GM12878 (cell line): Measurements from ENCODE around the gene DNAJC17. TPM values are rescaled to one million over a fixed set of nuclear protein-coding genes. Genes with fewer than 3 reads are reported as not detected.
A peak's percentile ranks its signal among the peaks of the same experiment; 100 is the strongest.

Experiments used
- ATAC-seq: fragments of 200-7000 bp; cut with Tn5 transposase; 3 replicates; pipeline ENCODE4 v1.9.1; 2020; ENCODE audit warnings: mild to moderate bottlenecking, moderate library complexity
- BruUV-seq: library from RNA; stranded (reverse); fragments of 400-500 nt; replicated peaks from 2 replicates; lab custom pipeline; 2021; lab: Mats Ljungman, UMichigan
- CTCF ChIA-PET: fragments of 300-600 bp; sonication (Branson Sonifier 250); formaldehyde crosslinking; extraction: SDS; loops from one replicate; lab custom pipeline; 2021; ENCODE audit warnings: inconsistent platforms; lab: Yijun Ruan, JAX
- POLR2A ChIA-PET: fragments of 350-600 bp; formaldehyde crosslinking; extraction: SDS; loops from one replicate; lab custom pipeline; 2021; ENCODE audit warnings: inconsistent platforms; lab: Charles Lee
- RAD21 ChIA-PET: fragments of 300-600 bp; sonication (Branson Sonifier 250); formaldehyde crosslinking; loops from one replicate; lab custom pipeline; 2023; ENCODE audit warnings: antibody characterized with exemption; ENCODE audit not compliant: unreplicated experiment; lab: Charles Lee
- SMC1A ChIA-PET: fragments of 300-600 bp; sonication (Branson Sonifier 250); formaldehyde crosslinking; loops from one replicate; lab custom pipeline; 2023; ENCODE audit not compliant: unreplicated experiment, uncharacterized antibody; lab: Charles Lee
- DNase-seq: peaks from one replicate; pipeline ENCODE4 v3.0.0-alpha.2; 2011; ENCODE audit warnings: low read depth, low spot score
- FAIRE-seq: peaks from 3 replicates; lab custom pipeline; 2011; peaks lifted over from hg19 to GRCh38; lab: Jason Lieb, UNC
- H2AFZ ChIP-seq: 2 replicates; pipeline ENCODE4 v1.6.0; 2011; ENCODE audit warnings: low read depth, low read length, control low read depth; ENCODE audit not compliant: control insufficient read depth
- H3K27ac ChIP-seq: 2 replicates; pipeline ENCODE4 v1.5.1; 2011; ENCODE audit warnings: control low read depth; ENCODE audit not compliant: control insufficient read depth, insufficient read depth
- H3K27me3 ChIP-seq, 2 experiments: replicated peaks in 1 of 2; 2 replicates each; pipeline versions ENCODE4 v1.6.0 to v1.6.1; 2011; ENCODE audit warnings: low read length in 1 of 2; ENCODE audit not compliant: control insufficient read depth in 2 of 2, insufficient read depth in 2 of 2
- H3K36me3 ChIP-seq, 2 experiments: 2 replicates each; pipeline ENCODE4 v1.5.1; 2011; ENCODE audit warnings: low read length in 1 of 2; ENCODE audit not compliant: control insufficient read depth in 2 of 2, insufficient read depth in 2 of 2
- H3K4me1 ChIP-seq: 2 replicates; pipeline ENCODE4 v1.6.1; 2011; ENCODE audit warnings: mild to moderate bottlenecking, low read length, moderate library complexity, mixed read lengths; ENCODE audit not compliant: control insufficient read depth, insufficient read depth
- H3K4me2 ChIP-seq: 2 replicates; pipeline ENCODE4 v1.6.0; 2011; ENCODE audit warnings: control low read depth; ENCODE audit not compliant: control insufficient read depth, insufficient read depth
- H3K4me3 ChIP-seq: fragments of 200-600 bp; sonication (generic); 2 replicates; pipeline ENCODE4 v1.5.1; 2016
- H3K79me2 ChIP-seq: 2 replicates; pipeline ENCODE4 v1.6.0; 2011; ENCODE audit warnings: low read length; ENCODE audit not compliant: control insufficient read depth, insufficient read depth
- H3K9ac ChIP-seq: 2 replicates; pipeline ENCODE4 v1.8.0; 2011; ENCODE audit warnings: low read length, control low read depth, mixed read lengths; ENCODE audit not compliant: control insufficient read depth, insufficient read depth
- H3K9me3 ChIP-seq: replicated peaks from 3 replicates; pipeline ENCODE4 v1.5.1; 2011; ENCODE audit warnings: mild to moderate bottlenecking, low read length; ENCODE audit not compliant: control insufficient read depth, insufficient read depth
- H4K20me1 ChIP-seq: 2 replicates; pipeline ENCODE4 v1.6.0; 2011; ENCODE audit not compliant: control insufficient read depth, insufficient read depth
- EED ChIP-seq: sonication (generic); IDR thresholded peaks from 2 replicates; pipeline ENCODE4 v1.6.1; 2016; ENCODE audit warnings: antibody characterized with exemption, low read depth
- HDGF ChIP-seq: fragments of 450-650 bp; IDR thresholded peaks from 2 replicates; pipeline ENCODE4 v1.6.1; 2016; ENCODE audit warnings: antibody characterized with exemption
- IRF3 ChIP-seq: fragments of 450-650 bp; IDR thresholded peaks from 2 replicates; pipeline ENCODE4 v1.6.1; 2014; ENCODE audit warnings: mild to moderate bottlenecking
- RFX5 ChIP-seq: IDR thresholded peaks from 2 replicates; pipeline ENCODE4 v1.6.1; 2011; ENCODE audit warnings: low read depth, low read length, improper control_type of control experiment
- STAT3 ChIP-seq: IDR thresholded peaks from 2 replicates; pipeline ENCODE4 v1.6.1; 2011; ENCODE audit warnings: low read depth, low read length, improper control_type of control experiment
- TCF3 ChIP-seq: IDR thresholded peaks from 2 replicates; pipeline ENCODE4 v1.6.1; 2012; ENCODE audit warnings: low read depth, mild to moderate bottlenecking, low read length, borderline replicate concordance; ENCODE audit not compliant: insufficient read depth
- WGBS: methylation state at CpG from one replicate; pipeline ENCODE4 v1.1.6; 2016; ENCODE audit warnings: low lambda C conversion rate; ENCODE audit not compliant: insufficient replicate concordance, insufficient coverage; ENCODE audit errors: missing lambda C conversion rate; 5-methylcytosine and 5-hydroxymethylcytosine counted together
- in situ Hi-C: fragments of 300-500 bp; cut with MboI; formaldehyde crosslinking; loops from 9 replicates; pipeline ENCODE4 v1.14.3; 2018; ENCODE audit warnings: mixed read lengths
- intact Hi-C: fragments of 100-400 bp; cut with micrococcal nuclease; formaldehyde crosslinking; loops from one replicate; pipeline ENCODE4 v1.14.2; 2022; ENCODE audit not compliant: unreplicated experiment
- polyA plus RNA-seq, 11 experiments: library from polyadenylated mRNA; depleted of rRNA in 4 of 11; unstranded in 6 of 11; stranded (reverse) in 5 of 11; fragments of >200 nt; fragmentation: Nextera tagmentation in 4 of 11; fragmentation: Illumina TruSeq in 1 of 11; extraction: Ambion mirVana in 4 of 11; extraction: Trizol in 1 of 11; gene quantifications; 1 replicate in 1 of 11; 2 replicates in 10 of 11; pipeline versions ENCODE4 v1.2.1 to v1.2.3, GENCODE V29; 2011 to 2016; ENCODE audit warnings: inconsistent platforms in 2 of 11, missing spikeins in 2 of 11, low read depth in 1 of 11
- total RNA-seq, 4 experiments: library from RNA; depleted of rRNA in 3 of 4; stranded (reverse); fragments of >200 nt in 3 of 4; fragmentation: Illumina TruSeq in 1 of 4; extraction: Trizol in 1 of 4; gene quantifications; 2 replicates each; pipeline versions ENCODE4 v1.2.1 to v1.2.3, GENCODE V29; 2013 to 2021

Gene DNAJC17
- total and polyA plus RNA-seq, 10 of the 15 experiments (the other 5 are each of a cell fraction or from before 2014, with no cell fraction given): 6.1 to 62.8 (median 45.4) TPM

DNA sequence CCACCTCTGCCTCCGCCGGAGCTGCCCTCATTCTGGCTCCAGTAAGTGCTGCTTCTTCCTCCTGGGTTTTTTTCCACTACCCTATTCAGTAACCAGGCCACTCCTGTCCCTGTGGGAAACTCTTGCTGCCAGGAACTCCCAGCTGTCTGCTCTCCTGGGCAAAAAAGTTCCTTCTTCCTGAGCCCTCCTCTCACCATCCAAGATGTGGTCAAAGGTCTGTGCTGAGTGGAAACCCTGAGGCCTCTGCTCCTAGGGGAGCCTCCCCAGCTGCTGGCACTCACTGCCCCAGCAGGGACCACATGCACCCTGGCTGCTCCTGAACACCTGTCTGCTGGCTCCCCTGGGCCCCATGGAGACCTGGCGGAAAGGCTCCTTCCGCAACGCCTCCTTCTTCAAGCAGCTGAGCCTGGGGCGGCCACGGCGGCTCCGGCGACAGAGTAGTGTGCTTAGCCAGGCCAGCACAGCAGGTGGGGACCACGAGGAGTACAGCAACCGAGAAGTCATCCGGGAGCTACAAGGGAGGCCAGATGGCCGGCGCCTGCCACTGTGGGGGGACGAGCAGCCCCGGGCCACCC lies 37.0 kb downstream of the DNAJC17 start:
- no peaks in the 10 kb centered on the region for H3K9me3 ChIP-seq
- H3K27me3 ChIP-seq: no peaks in the 10 kb centered on the region
- peak overlapping the region; percentile 25 for H2AFZ ChIP-seq
- no peak; the same call in 1 of the 3 replicates for ATAC-seq
- intact Hi-C loops: no loop called here
- SMC1A ChIA-PET: interaction anchor here (0.6 to 1.3 kb wide), 8 partner anchors 14 to 91 kb away, joined by 3 to 5 read pairs (median 4); partner anchors contain the start of gene RAD51
- DNase-seq: no peak
- peak overlapping the region; percentile 15; the same call in 1 of the 2 replicates for H3K9ac ChIP-seq
- H3K4me1 ChIP-seq: peaks cover 32% of the 10 kb centered on the region
- CTCF ChIA-PET: interaction anchor here (1.0 to 3.1 kb wide), 12 partner anchors 9 to 102 kb away, joined by 3 to 17 read pairs (median 4); partner anchors contain the start of gene RAD51
- H3K79me2 ChIP-seq: no peaks in the 10 kb centered on the region
- H3K36me3 ChIP-seq: peaks cover 0 to 11% of the 10 kb centered on the region in 2 experiments; a peak in 2 of 4 replicates
- WGBS: 88% methylated on average over 17 of the region's 17 CpGs
- BruUV-seq: no TSS peak
- H3K4me2 ChIP-seq: peak overlapping the region; percentile 52
- no peaks in the 10 kb centered on the region for H4K20me1 ChIP-seq
- POLR2A ChIA-PET: interaction anchor here (0.6 to 2.7 kb wide), 9 partner anchors 8 to 461 kb away, joined by 3 to 12 read pairs (median 3); partner anchors contain the start of gene RAD51
- no peak for TF ChIP-seq EED
- TF ChIP-seq TCF3: 0 out of 2 replicates have a peak, but pooled peaks have one; percentile 64
- no peak for TF ChIP-seq STAT3
- no peak for TF ChIP-seq IRF3
- TF ChIP-seq RFX5: no peak
- TF ChIP-seq HDGF: no peak
- TF ChIP-seq, all 136 proteins: peak for 1
- in situ Hi-C loops: no loop called here
- Histone ChIP-seq H3K27ac (peak overlapping the region; percentile 65), H3K4me3 (no peak overlapping the region)
- no peak for FAIRE-seq
- RAD21 ChIA-PET: interaction anchor here (0.7 to 3.3 kb wide), 4 partner anchors 12 to 102 kb away, joined by 4 to 11 read pairs (median 4); no protein-coding TSS in a partner anchor
